ENCODE measurements around the gene ZNF862. TPM values are rescaled to one million over a fixed set of nuclear protein-coding genes. Genes with fewer than 3 reads are reported as not detected.
A peak's percentile ranks its signal among the peaks of the same experiment; 100 is the strongest.

The ZNF862 gene
- total RNA-seq, 4 donors from 2014 or later: 19.8 to 36.4 (median 23.0) TPM

DNA sequence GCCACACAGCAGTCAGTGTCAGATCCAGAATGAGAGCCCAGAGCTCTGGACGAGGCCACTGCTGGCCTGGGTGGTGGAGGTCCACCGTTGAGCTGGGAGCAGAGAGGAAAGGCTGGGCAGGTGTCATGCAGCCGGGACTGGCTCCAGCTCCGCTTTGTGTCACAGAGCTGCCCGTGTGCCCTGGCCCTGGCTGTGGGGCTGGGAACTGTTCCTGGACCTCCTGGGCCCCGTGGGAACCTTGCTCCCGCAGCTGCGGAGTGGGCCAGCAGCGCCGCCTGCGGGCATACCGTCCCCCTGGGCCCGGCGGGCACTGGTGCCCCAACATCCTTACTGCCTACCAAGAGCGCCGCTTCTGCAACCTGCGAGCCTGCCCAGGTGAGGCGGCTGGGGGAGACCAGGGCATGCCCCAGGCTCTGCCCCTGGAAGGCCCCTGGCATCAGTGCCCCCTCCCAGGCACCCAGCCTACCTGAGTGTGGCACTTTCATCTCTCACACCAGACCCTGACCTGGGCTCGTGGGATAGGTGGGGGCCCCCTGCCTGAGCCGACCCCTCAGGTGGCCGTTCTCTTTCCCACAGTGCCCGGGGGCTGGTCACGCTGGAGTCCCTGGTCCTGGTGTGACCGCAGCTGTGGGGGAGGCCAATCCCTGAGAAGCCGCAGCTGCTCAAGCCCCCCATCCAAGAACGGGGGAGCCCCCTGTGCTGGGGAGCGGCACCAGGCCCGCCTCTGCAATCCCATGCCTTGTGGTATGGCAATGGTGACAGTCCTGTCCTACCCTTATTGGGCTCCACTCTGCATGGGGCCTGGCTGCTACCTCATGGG is 18.8 kb upstream of the ZNF862 start:
- peak in 1 of 3 donors; percentile 47 for DNase-seq
- Histone ChIP-seq H3K4me3 (no peak overlapping the region), H3K36me3 (no peaks in the 10 kb centered on the region), H3K4me1 (peaks cover 0 to 8% (median 0%) of the 10 kb centered on the region in 4 donors), H3K27me3 (no peaks in the 10 kb centered on the region), H3K27ac (no peak overlapping the region), H3K9me3 (no peaks in the 10 kb centered on the region)
- no peak for TF ChIP-seq POLR2A (IDR thresholded peaks at IDR 0.05)
- TF ChIP-seq, protein P1, sequence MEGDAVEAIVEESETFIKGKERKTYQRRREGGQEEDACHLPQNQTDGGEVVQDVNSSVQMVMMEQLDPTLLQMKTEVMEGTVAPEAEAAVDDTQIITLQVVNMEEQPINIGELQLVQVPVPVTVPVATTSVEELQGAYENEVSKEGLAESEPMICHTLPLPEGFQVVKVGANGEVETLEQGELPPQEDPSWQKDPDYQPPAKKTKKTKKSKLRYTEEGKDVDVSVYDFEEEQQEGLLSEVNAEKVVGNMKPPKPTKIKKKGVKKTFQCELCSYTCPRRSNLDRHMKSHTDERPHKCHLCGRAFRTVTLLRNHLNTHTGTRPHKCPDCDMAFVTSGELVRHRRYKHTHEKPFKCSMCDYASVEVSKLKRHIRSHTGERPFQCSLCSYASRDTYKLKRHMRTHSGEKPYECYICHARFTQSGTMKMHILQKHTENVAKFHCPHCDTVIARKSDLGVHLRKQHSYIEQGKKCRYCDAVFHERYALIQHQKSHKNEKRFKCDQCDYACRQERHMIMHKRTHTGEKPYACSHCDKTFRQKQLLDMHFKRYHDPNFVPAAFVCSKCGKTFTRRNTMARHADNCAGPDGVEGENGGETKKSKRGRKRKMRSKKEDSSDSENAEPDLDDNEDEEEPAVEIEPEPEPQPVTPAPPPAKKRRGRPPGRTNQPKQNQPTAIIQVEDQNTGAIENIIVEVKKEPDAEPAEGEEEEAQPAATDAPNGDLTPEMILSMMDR (IDR thresholded peaks at IDR 0.05): no peak

DNA sequence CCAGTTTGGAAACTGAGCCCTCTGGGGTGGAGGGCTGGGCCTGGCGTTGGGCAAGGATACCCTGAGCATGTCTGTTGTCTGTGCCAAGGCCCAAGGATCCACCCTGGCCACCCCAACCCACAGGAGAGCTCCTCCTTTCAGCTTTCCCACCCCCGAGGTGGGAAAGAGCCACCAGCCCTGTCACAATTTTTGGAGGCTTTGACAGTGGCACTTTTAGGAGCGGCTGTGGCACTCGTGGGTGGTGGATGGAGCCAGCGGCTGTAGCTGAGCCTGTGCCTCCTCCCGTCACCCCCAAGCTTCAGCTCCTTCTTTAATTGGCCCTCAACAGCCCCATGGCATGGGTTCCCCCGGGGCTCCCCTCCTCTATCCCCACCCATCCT is 18.2 kb upstream of the ZNF862 start:
- TF ChIP-seq, protein P1 (IDR thresholded peaks at IDR 0.05): no peak
- no peak for TF ChIP-seq POLR2A (IDR thresholded peaks at IDR 0.05)
- no peaks in the 10 kb centered on the region for H3K27me3 ChIP-seq
- H3K4me1 ChIP-seq: peaks cover 0 to 8% (median 0%) of the 10 kb centered on the region in 4 donors
- DNase-seq: peak in 1 of 3 donors; percentile 35
- H3K36me3 ChIP-seq: no peaks in the 10 kb centered on the region
- no peak overlapping the region for H3K4me3 ChIP-seq
- no peak overlapping the region for H3K27ac ChIP-seq
- no peaks in the 10 kb centered on the region for H3K9me3 ChIP-seq

DNA sequence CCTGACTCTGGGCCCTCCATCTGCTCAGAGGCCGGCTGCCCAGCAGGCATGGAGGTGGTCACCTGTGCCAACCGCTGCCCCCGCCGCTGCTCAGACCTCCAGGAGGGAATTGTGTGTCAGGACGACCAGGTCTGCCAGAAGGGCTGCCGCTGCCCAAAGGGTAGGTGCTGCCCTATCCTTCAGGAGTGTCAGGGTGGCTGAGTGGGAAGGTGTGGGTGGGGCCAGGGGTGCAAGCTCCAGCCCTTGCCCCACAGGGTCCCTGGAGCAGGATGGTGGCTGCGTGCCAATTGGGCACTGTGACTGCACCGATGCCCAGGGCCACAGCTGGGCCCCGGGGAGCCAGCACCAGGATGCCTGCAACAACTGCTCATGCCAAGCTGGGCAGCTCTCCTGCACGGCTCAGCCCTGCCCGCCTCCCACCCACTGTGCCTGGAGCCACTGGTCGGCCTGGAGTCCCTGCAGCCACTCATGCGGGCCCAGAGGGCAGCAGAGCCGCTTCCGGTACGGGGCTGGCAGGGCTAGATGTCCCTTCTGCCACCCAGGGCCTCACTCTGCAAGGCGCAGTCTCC is 17.5 kb upstream of the ZNF862 start:
- Histone ChIP-seq H3K9me3 (no peaks in the 10 kb centered on the region), H3K4me1 (peaks cover 0 to 8% (median 0%) of the 10 kb centered on the region in 4 donors), H3K27ac (no peak overlapping the region), H3K4me3 (no peak overlapping the region), H3K27me3 (no peaks in the 10 kb centered on the region), H3K36me3 (no peaks in the 10 kb centered on the region)
- TF ChIP-seq POLR2A (IDR thresholded peaks at IDR 0.05): no peak
- TF ChIP-seq, protein P1 (IDR thresholded peaks at IDR 0.05): no peak
- peak in 1 of 3 donors; percentile 40 for DNase-seq

DNA sequence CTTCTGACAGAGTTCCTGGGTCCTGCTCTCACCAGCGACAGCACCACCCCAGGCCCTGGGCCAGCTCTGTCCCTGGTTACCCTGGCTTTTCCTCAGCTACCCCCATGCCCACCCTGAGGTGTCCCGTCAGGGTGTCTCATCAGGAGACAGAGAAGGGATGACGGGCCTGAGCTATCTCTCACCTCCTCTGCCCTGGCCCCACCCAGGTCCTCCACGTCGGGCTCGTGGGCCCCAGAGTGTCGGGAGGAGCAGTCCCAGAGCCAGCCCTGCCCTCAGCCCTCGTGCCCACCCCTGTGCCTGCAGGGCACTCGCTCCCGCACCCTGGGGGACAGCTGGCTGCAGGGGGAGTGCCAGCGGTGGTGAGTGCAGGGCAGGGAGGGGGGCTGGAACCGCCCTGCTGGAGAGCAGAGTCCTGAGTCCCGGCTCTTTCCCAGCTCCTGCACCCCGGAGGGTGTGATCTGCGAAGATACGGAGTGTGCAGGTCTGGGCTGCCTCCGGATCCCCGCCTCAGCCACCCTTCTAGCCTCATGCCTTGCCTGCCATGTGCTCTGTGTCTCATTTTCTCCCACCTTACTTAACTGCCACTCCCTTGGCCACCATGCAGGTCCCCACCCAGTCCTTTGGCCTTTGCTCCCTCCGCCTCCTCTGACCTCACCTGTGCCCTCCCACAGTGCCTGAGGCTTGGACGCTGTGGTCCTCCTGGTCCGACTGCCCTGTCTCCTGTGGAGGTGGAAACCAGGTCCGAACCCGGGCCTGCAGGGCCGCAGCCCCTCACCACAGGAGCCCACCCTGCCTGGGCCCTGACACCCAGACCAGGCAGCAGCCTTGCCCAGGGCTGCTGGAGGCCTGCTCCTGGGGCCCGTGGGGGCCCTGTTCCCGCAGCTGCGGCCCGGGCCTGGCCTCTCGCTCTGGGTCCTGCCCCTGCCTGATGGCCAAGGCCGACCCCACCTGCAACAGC is 16.7 kb upstream of the ZNF862 start:
- no peaks in the 10 kb centered on the region for H3K36me3 ChIP-seq
- H3K27ac ChIP-seq: peak overlapping the region in 2 of 4 donors; percentile 31 to 35
- no peaks in the 10 kb centered on the region for H3K9me3 ChIP-seq
- H3K4me1 ChIP-seq: peaks cover 0 to 8% (median 0%) of the 10 kb centered on the region in 4 donors
- peak in 2 of 3 donors; percentile 75 to 78 for DNase-seq
- TF ChIP-seq, protein P1 (IDR thresholded peaks at IDR 0.05): no peak
- peak in 1 of 2 donors; percentile 33 for TF ChIP-seq POLR2A (IDR thresholded peaks at IDR 0.05)
- peak overlapping the region in 2 of 4 donors; percentile 35 to 42 for H3K4me3 ChIP-seq
- H3K27me3 ChIP-seq: no peaks in the 10 kb centered on the region

DNA sequence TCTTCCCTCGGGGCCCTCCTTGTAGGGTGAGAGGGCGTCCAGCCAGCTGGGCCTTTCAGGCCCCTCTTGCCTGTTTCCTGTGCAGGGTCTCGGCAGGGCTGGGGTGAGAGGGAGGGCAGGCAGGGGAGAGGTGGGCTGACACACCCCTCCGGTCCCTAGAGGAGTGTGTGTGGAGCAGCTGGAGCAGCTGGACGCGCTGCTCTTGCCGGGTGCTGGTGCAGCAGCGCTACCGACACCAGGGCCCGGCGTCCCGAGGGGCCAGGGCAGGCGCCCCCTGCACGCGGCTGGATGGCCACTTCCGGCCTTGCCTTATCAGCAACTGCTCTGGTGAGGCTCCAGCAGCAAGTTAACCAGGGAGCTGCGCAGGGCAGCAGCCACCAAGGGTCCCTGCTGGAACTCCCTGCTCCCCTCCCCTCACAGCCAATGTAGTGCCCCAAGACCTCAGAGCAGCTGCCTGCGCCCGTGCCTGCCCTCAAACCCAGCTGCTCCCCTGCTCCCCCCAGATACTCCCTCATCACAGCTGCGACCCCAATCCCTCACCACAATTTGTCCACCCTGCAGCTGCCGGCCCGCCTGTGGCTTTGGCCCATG is 15.7 kb upstream of the ZNF862 start:
- Histone ChIP-seq H3K9me3 (no peaks in the 10 kb centered on the region), H3K27me3 (no peaks in the 10 kb centered on the region), H3K4me3 (peak overlapping the region in 2 of 4 donors; percentile 35 to 42), H3K27ac (no peak overlapping the region), H3K4me1 (peaks cover 0 to 8% (median 0%) of the 10 kb centered on the region in 4 donors), H3K36me3 (no peaks in the 10 kb centered on the region)
- TF ChIP-seq, protein P1 (IDR thresholded peaks at IDR 0.05): no peak
- TF ChIP-seq POLR2A (IDR thresholded peaks at IDR 0.05): no peak
- peak in 1 of 3 donors; percentile 22 for DNase-seq

Data from Peyer's patch (tissue), 4 donors.